NCI-H524 treated with DMSO at 0.1 percent for 48 hours (cell line): Measurements from ENCODE around the gene QSOX2.

Experiments
- DNase-seq: peaks from one replicate; lab custom pipeline; 2025; lab: John Stamatoyannopoulos, UW

The QSOX2 gene

GRCh38 chr9:136252281-136252680, 6.7 kb upstream of the QSOX2 start:
- DNase-seq: no peak

- no peak for DNase-seq
Measured at GRCh38 chr9:136251264-136252115, 5.9 kb upstream of the QSOX2 start.

DNA sequence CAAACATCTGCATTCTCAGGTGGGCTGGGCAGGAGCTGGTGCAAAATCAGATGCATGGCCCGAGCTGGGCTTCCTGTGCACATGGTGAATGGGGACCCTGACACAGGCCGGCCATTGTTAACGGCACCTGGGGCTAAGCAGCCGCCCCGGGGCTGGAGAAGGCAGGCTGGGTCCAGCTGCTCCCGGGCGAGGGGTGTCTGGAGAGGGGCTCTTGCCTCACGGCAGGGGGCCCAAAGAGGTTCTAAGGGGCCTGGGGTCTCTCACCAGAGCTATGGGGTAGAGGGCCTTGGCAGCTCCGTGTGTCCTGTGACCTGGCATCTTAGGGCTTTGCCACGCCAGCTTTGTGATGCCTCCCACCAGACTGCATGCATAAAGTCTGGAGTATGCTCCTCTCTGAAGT, 5.1 kb upstream of the QSOX2 start:
- no peak for DNase-seq

DNA sequence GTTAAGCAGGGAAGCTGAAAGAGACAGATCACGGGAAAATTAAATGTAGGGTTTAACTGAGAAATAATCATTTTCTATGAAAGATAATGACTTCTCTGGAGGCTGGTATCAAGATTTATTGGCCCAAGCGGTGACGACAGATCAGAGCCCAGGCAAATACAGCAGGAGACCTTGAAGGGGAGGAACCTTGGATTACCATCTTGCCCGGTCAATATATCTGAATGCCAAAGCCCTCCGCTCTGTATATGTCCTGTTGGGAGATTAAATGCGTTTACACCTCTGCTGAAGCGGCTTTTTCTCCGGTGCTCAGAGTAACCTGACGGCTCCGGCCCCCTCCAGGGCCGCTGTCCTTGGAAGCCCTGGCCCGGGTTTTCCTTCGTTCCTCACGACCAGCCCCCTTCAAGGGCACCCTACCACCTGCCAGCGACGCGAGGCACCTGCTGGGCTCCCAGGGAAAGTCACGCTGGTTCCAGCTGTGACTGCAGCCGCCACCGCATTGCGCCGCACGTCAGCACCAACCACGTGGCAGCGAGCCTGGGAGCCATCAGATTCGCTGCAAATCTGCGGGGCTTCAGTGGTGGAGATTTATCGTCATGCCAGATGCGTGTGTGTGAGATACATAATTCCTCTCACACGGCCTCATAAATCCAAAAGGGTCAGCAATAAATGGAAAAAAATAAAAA, 4.4 kb upstream of the QSOX2 start:
- peak; percentile 53 for DNase-seq

GRCh38 chr9:136248951-136249876, 3.6 kb upstream of the QSOX2 start:
- no peak for DNase-seq

GRCh38 chr9:136247947-136248637, 2.5 kb upstream of the QSOX2 start:
- no peak for DNase-seq

- DNase-seq: no peak
Measured at GRCh38 chr9:136247551-136247916, 1.9 kb upstream of the QSOX2 start.

GRCh38 chr9:136246849-136247550, 1.4 kb upstream of the QSOX2 start:
- DNase-seq: no peak

DNA sequence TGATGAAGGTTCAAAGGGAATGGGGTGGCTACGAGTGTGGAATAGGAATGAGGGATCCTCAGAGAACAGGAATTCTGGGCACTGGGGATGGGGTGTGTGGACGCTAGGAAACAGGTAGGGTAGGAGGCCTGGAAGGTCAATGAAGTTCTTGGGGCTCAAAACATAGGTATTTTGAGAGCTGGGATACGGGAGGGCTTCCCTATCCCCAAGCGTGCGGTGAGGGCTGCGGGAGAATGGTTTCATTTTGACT, 718 bp downstream of the QSOX2 start:
- no peak for DNase-seq

GRCh38 chr9:136244122-136244968, 1.3 kb downstream of the QSOX2 start:
- no peak for DNase-seq

DNA sequence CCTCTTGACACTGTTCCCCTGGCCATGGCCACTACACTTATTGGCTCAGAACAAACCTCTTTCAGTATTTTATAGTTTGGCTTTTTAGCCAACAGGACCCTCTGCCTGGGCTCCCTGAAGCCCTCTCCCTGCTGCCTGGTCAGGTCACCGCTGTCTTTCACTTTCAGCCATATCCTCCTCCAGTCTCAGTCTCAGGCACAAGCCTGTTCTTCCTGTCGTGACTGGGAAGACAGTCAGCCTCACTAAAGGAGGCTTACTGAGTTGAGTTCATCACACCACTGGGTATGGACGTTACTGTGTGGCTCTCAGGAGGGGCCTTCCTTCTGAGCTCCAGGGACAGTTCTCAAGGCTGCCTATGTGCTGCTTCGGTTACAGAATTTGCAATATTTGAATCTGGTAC, 2.0 kb downstream of the QSOX2 start:
- DNase-seq: no peak

DNA sequence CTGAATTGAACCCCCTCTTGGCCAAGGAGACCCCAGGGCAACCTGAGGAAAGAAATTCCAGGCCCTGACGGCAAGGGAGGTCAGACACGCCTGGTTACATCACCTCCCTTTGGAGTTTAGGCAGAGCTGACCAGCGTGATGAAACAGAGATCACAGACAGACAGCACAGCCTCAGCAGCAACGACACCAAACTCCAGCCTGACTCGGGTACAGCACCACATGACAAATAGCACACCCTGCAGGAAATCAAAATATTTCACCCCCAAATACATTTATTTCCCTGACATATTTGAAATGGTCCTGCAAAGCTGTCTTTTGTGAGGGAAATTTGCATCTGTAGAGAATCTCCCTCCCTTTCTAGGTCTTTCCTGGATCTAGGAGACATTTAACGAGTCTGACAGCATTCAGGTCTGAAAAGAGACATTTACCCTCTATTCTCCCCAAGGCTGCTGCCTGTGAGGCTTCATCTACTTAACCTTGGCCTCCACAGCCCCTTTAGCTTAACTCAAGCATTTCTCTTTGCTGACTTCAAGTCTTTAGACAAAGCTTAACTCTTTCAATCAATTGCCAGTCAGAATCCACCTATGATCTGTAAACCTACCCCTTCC, 2.6 kb downstream of the QSOX2 start:
- no peak for DNase-seq

DNA sequence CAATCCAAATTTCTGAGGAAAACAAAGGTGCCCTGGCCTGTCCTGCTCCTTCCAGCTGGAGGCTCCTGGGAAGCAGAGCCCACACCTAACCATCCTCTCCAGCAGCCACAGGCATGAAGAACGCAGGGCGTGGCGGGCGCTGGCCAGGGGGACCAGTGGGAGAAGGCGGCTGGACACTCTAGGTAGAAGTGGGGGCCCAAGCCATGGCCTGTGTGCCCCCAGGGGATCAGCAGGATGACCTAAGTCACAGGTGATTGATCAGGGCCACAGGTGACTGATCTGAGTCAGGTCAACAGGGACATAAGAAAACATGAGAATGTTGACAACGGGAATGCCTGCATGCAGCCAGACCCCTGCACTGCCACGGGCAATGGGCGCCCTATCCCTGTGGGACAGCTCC, 3.4 kb downstream of the QSOX2 start:
- DNase-seq: no peak

GRCh38 chr9:136241542-136241941, 4.1 kb downstream of the QSOX2 start:
- no peak for DNase-seq

DNA sequence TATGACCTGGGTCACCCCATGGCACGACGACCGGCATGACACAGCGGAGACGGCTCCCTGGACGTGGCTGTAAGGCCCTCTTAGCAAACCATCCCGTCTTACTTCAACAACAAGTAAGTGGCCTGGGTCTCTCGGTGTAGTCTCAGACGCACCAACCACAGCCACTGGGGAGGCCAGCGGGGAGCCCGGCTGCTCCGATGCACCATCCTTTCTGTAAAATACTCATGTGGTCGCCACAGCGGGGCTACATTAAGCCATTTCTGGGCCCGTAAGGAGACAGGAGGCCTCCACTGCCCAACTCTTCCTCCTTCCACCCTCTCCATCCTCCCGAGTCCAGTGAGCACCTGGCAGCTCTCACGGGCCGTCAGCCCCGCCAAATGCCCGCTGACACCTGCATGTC, 4.7 kb downstream of the QSOX2 start:
- DNase-seq: no peak

- no peak for DNase-seq
Measured at GRCh38 chr9:136239983-136240330, 5.7 kb downstream of the QSOX2 start.

DNA sequence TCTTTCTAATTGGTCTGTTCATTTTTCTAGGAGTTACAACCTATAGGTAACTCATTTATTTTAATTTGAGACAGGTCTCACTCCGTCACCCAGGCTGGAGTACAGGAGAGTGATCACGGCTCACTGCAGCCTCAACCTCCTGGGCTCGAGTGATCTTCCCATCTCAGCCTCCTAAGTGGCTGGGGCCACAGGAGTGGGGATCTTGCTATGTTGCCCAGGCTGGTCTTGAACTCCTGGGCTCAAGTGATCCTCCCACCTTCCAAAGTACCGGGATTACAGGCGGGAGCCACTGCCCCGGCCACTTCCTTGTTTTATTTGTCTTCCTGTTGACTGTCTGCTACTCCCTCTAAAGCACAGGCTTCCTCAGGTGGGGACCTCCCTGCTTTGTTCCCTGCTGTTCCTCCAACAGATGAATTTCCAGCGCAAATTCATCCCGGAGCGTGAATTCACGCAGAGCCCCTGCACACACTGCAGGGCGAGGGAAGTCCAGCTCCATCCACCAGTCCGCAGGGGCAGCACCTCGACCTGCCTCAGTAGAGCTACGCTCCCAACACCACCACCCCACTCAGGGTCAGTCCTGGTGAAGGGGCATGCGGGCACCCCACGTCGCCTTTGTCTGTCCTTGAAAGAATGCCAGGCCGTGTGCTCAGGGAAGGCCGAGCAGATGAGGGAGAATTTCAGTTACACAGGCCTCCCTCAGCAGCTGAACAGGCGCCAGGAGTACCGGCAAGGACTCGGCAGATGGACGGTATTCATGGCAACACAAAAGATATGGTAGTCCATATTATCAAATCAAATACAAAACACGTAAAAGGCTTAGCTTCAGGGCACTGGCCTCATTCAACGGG, 6.3 kb downstream of the QSOX2 start:
- peak; percentile 61 for DNase-seq

DNA sequence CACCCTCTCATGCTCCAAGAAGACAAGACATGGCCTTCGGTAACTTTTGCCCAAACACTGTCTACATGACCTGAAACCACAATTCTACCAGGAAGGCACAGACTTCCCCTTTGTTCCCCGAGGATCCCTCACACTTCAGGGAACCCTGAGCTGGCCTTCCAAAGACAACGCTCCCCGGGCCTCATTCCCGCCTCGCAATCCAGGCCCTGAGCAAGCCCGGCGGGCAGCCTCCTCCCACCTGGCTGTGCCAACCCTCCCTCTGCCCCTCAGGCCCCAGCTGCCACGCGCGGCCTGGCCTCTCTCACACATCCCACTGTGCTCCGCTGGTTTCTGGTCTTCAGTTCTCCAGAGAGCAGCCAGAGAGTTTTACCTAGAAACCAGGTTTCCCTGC, 7.3 kb downstream of the QSOX2 start:
- DNase-seq: no peak
